GM12878 (cell line): ENCODE data around the gene FXYD4. TPM values are rescaled to one million over a fixed set of nuclear protein-coding genes. Genes with fewer than 3 reads are reported as not detected.

ENCODE experiments used
- ATAC-seq: fragments of 200-7000 bp; cut with Tn5 transposase; 3 replicates; pipeline ENCODE4 v1.9.1; 2020; ENCODE audit warnings: mild to moderate bottlenecking, moderate library complexity
- BruUV-seq: library from RNA; stranded (reverse); fragments of 400-500 nt; replicated peaks from 2 replicates; lab custom pipeline; 2021; lab: Mats Ljungman, UMichigan
- CTCF ChIA-PET: fragments of 300-600 bp; sonication (Branson Sonifier 250); formaldehyde crosslinking; extraction: SDS; loops from one replicate; lab custom pipeline; 2021; ENCODE audit warnings: inconsistent platforms; lab: Yijun Ruan, JAX
- POLR2A ChIA-PET: fragments of 350-600 bp; formaldehyde crosslinking; extraction: SDS; loops from one replicate; lab custom pipeline; 2021; ENCODE audit warnings: inconsistent platforms; lab: Charles Lee
- RAD21 ChIA-PET: fragments of 300-600 bp; sonication (Branson Sonifier 250); formaldehyde crosslinking; loops from one replicate; lab custom pipeline; 2023; ENCODE audit warnings: antibody characterized with exemption; ENCODE audit not compliant: unreplicated experiment; lab: Charles Lee
- SMC1A ChIA-PET: fragments of 300-600 bp; sonication (Branson Sonifier 250); formaldehyde crosslinking; loops from one replicate; lab custom pipeline; 2023; ENCODE audit not compliant: unreplicated experiment, uncharacterized antibody; lab: Charles Lee
- DNase-seq: peaks from one replicate; pipeline ENCODE4 v3.0.0-alpha.2; 2011; ENCODE audit warnings: low read depth, low spot score
- FAIRE-seq: peaks from 3 replicates; lab custom pipeline; 2011; peaks lifted over from hg19 to GRCh38; lab: Jason Lieb, UNC
- H2AFZ ChIP-seq: 2 replicates; pipeline ENCODE4 v1.6.0; 2011; ENCODE audit warnings: low read depth, low read length, control low read depth; ENCODE audit not compliant: control insufficient read depth
- H3K27ac ChIP-seq: 2 replicates; pipeline ENCODE4 v1.5.1; 2011; ENCODE audit warnings: control low read depth; ENCODE audit not compliant: control insufficient read depth, insufficient read depth
- H3K27me3 ChIP-seq, 2 experiments: replicated peaks in 1 of 2; 2 replicates each; pipeline versions ENCODE4 v1.6.0 to v1.6.1; 2011; ENCODE audit warnings: low read length in 1 of 2; ENCODE audit not compliant: control insufficient read depth in 2 of 2, insufficient read depth in 2 of 2
- H3K36me3 ChIP-seq, 2 experiments: 2 replicates each; pipeline ENCODE4 v1.5.1; 2011; ENCODE audit warnings: low read length in 1 of 2; ENCODE audit not compliant: control insufficient read depth in 2 of 2, insufficient read depth in 2 of 2
- H3K4me1 ChIP-seq: 2 replicates; pipeline ENCODE4 v1.6.1; 2011; ENCODE audit warnings: mild to moderate bottlenecking, low read length, moderate library complexity, mixed read lengths; ENCODE audit not compliant: control insufficient read depth, insufficient read depth
- H3K4me2 ChIP-seq: 2 replicates; pipeline ENCODE4 v1.6.0; 2011; ENCODE audit warnings: control low read depth; ENCODE audit not compliant: control insufficient read depth, insufficient read depth
- H3K4me3 ChIP-seq: fragments of 200-600 bp; sonication (generic); 2 replicates; pipeline ENCODE4 v1.5.1; 2016
- H3K79me2 ChIP-seq: 2 replicates; pipeline ENCODE4 v1.6.0; 2011; ENCODE audit warnings: low read length; ENCODE audit not compliant: control insufficient read depth, insufficient read depth
- H3K9ac ChIP-seq: 2 replicates; pipeline ENCODE4 v1.8.0; 2011; ENCODE audit warnings: low read length, control low read depth, mixed read lengths; ENCODE audit not compliant: control insufficient read depth, insufficient read depth
- H3K9me3 ChIP-seq: replicated peaks from 3 replicates; pipeline ENCODE4 v1.5.1; 2011; ENCODE audit warnings: mild to moderate bottlenecking, low read length; ENCODE audit not compliant: control insufficient read depth, insufficient read depth
- H4K20me1 ChIP-seq: 2 replicates; pipeline ENCODE4 v1.6.0; 2011; ENCODE audit not compliant: control insufficient read depth, insufficient read depth
- EED ChIP-seq: sonication (generic); IDR thresholded peaks from 2 replicates; pipeline ENCODE4 v1.6.1; 2016; ENCODE audit warnings: antibody characterized with exemption, low read depth
- MTA3 ChIP-seq: IDR thresholded peaks from 2 replicates; pipeline ENCODE4 v1.6.1; 2012; ENCODE audit warnings: low read length, inconsistent platforms, borderline replicate concordance
- SPI1 ChIP-seq: IDR thresholded peaks from 2 replicates; pipeline ENCODE4 v1.6.1; 2011; ENCODE audit warnings: low read depth, mild to moderate bottlenecking, low read length, moderate library complexity, borderline replicate concordance; ENCODE audit not compliant: insufficient read depth
- TCF3 ChIP-seq: IDR thresholded peaks from 2 replicates; pipeline ENCODE4 v1.6.1; 2012; ENCODE audit warnings: low read depth, mild to moderate bottlenecking, low read length, borderline replicate concordance; ENCODE audit not compliant: insufficient read depth
- YBX1 ChIP-seq: fragments of 450-650 bp; IDR thresholded peaks from 2 replicates; pipeline ENCODE4 v1.6.1; 2016; ENCODE audit warnings: antibody characterized with exemption
- YY1 ChIP-seq: IDR thresholded peaks from 2 replicates; pipeline ENCODE4 v1.6.1; 2011; ENCODE audit warnings: low read depth, mild to moderate bottlenecking, low read length
- ZNF24 ChIP-seq: fragments of 450-650 bp; IDR thresholded peaks from 2 replicates; pipeline ENCODE4 v1.6.1; 2017; ENCODE audit warnings: antibody characterized with exemption, mild to moderate bottlenecking
- WGBS: methylation state at CpG from one replicate; pipeline ENCODE4 v1.1.6; 2016; ENCODE audit warnings: low lambda C conversion rate; ENCODE audit not compliant: insufficient replicate concordance, insufficient coverage; ENCODE audit errors: missing lambda C conversion rate; 5-methylcytosine and 5-hydroxymethylcytosine counted together
- in situ Hi-C: fragments of 300-500 bp; cut with MboI; formaldehyde crosslinking; loops from 9 replicates; pipeline ENCODE4 v1.14.3; 2018; ENCODE audit warnings: mixed read lengths
- intact Hi-C: fragments of 100-400 bp; cut with micrococcal nuclease; formaldehyde crosslinking; loops from one replicate; pipeline ENCODE4 v1.14.2; 2022; ENCODE audit not compliant: unreplicated experiment
- polyA plus RNA-seq, 11 experiments: library from polyadenylated mRNA; depleted of rRNA in 4 of 11; unstranded in 6 of 11; stranded (reverse) in 5 of 11; fragments of >200 nt; fragmentation: Nextera tagmentation in 4 of 11; fragmentation: Illumina TruSeq in 1 of 11; extraction: Ambion mirVana in 4 of 11; extraction: Trizol in 1 of 11; gene quantifications; 1 replicate in 1 of 11; 2 replicates in 10 of 11; pipeline versions ENCODE4 v1.2.1 to v1.2.3, GENCODE V29; 2011 to 2016; ENCODE audit warnings: inconsistent platforms in 2 of 11, missing spikeins in 2 of 11, low read depth in 1 of 11
- total RNA-seq, 4 experiments: library from RNA; depleted of rRNA in 3 of 4; stranded (reverse); fragments of >200 nt in 3 of 4; fragmentation: Illumina TruSeq in 1 of 4; extraction: Trizol in 1 of 4; gene quantifications; 2 replicates each; pipeline versions ENCODE4 v1.2.1 to v1.2.3, GENCODE V29; 2013 to 2021
- TF ChIP-seq, protein P1 (sequence below), 3 experiments: IDR thresholded peaks in 2 of 3; conservative IDR thresholded peaks in 1 of 3; 2 replicates each; pipeline ENCODE4 v1.5.1; 2011; ENCODE audit warnings: low read depth in 3 of 3, low read length in 3 of 3, mild to moderate bottlenecking in 3 of 3, control low read depth in 2 of 3, moderate library complexity in 2 of 3, inconsistent platforms in 1 of 3, mixed read lengths in 1 of 3; ENCODE audit not compliant: control insufficient read depth in 2 of 3, insufficient read depth in 1 of 3; ENCODE audit errors: extremely low read depth in 1 of 3
- TF ChIP-seq, protein P2 (sequence below): fragments of 450-650 bp; conservative IDR thresholded peaks from 2 replicates; pipeline ENCODE4 v1.6.1; 2017; ENCODE audit warnings: mild to moderate bottlenecking, moderate library complexity

FXYD4 gene
- total and polyA plus RNA-seq, 10 of the 15 experiments (the other 5 are each of a cell fraction or from before 2014, with no cell fraction given) = not detected

DNA sequence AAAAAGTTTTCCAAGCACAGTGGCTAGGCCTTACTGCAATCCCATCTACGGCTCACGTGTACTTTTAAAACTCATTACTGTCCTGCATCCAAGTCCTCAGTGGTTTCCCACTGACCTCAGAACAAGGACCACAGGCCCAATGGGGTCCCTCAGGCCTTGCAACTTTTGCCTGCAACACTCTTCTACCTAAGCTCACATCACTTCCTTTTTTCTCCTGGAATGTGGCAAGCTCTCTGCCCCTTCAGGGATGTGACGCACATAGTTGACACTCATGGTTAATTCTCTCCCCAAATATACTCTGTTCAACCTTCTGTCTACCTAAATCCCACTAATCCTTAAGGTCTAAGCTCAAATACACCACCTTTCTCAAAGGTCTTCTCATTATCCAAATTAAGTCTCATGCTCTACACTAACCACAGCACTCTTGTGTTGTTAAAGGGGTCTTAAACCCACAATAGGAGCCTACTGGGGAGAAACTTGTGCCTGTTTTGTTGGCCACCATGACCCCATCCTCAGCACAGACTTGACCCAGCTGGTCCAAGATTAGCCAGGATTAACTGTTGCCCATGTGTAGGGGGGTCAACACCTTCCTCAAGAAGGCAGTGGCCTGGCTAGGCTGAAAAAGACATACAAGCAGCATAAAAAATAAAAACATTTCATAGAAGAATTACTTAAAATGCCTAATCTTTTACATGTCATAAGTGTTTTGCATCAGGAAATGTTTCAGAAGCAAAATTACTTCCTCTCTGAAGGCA lies 22.3 kb downstream of the FXYD4 start:
- Histone ChIP-seq H3K27me3 (no peaks in the 10 kb centered on the region), H3K27ac (peak overlapping the region; percentile 6; the same call in 1 of the 2 replicates), H3K4me1 (peaks cover 12% of the 10 kb centered on the region), H4K20me1 (peaks cover 15% of the 10 kb centered on the region), H3K79me2 (peaks cover 83% of the 10 kb centered on the region), H3K4me3 (0 out of 2 replicates have a peak overlapping the region, but pooled peaks have one; percentile 94), H3K9me3 (no peaks in the 10 kb centered on the region), H2AFZ (no peak overlapping the region), H3K4me2 (peak overlapping the region; percentile 39; the same call in 1 of the 2 replicates), H3K36me3 (peaks cover 21 to 27% of the 10 kb centered on the region in 2 experiments), H3K9ac (no peak overlapping the region; the same call in 1 of the 2 replicates)
- 96% methylated on average over 3 of the region's 3 CpGs for WGBS
- BruUV-seq = TSS peak; percentile 24
- TF ChIP-seq MTA3 (no peak), SPI1 (peak; percentile 30; the same call in 1 of the 2 replicates)
- no peak for FAIRE-seq
- ATAC-seq = no peak
- in situ Hi-C loops = loop anchor here (25.0 kb wide), 2 partner anchors 106 to 606 kb away; partner anchors contain the start of gene BMS1
- SMC1A ChIA-PET = interaction anchor here (1.0 to 1.7 kb wide), 3 partner anchors 8 to 59 kb away, joined by 3 to 6 read pairs (median 5); no protein-coding TSS in a partner anchor
- DNase-seq = no peak
- CTCF ChIA-PET = interaction anchor here (0.9 kb wide), 1 partner anchor 44 kb away, joined by 3 read pairs; the partner anchor contains the start of gene ZNF487
- intact Hi-C loops = loop anchor here (10.0 kb wide), 1 partner anchor 759 kb away; the partner anchor contains the start of gene ZNF33B
- POLR2A ChIA-PET = interaction anchor here (1.3 kb wide), 1 partner anchor 60 kb away, joined by 4 read pairs; no protein-coding TSS in a partner anchor
- RAD21 ChIA-PET = no interaction called here

DNA sequence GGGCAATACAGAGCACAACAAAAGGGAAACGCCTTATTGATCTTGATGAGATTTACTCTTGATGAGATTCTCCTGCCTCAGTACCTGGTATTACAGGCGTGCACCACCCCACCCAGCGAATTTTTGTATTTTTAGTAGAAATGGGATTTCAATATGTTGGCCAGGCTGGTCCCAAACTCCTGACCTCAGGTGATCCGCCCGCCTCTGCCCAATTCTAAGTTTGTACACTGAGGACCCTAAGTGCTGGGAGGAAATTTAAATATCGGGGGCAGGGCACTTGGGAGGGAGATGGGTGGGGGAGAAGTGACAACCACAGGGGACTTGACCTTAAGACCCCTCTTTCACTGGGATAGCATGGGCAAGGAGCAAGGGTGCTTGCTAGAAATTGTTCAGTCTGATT lies 23.4 kb downstream of the FXYD4 start:
- Histone ChIP-seq H3K4me1 (peaks cover 17% of the 10 kb centered on the region), H3K36me3 (peaks cover 19 to 28% of the 10 kb centered on the region in 2 experiments), H3K9me3 (no peaks in the 10 kb centered on the region), H3K9ac (peak overlapping the region; percentile 90), H3K79me2 (peaks cover 93% of the 10 kb centered on the region), H3K4me3 (peak overlapping the region; percentile 94; the same call in 1 of the 2 replicates), H3K4me2 (peak overlapping the region; percentile 89), H2AFZ (no peak overlapping the region), H4K20me1 (peaks cover 21% of the 10 kb centered on the region), H3K27ac (peak overlapping the region; percentile 40; the same call in 1 of the 2 replicates), H3K27me3 (no peaks in the 10 kb centered on the region)
- FAIRE-seq (no peak), DNase-seq (no peak), ATAC-seq (no peak)
- ChIA-PET POLR2A (interaction anchor here (1.1 to 2.5 kb wide), 2 partner anchors 12 to 14 kb away, joined by 3 to 19 read pairs; partner anchors contain the start of gene HNRNPF), CTCF (interaction anchor here (0.8 to 1.3 kb wide), 4 partner anchors 25 to 190 kb away, joined by 3 to 7 read pairs (median 3); no protein-coding TSS in a partner anchor), RAD21 (no interaction called here), SMC1A (interaction anchor here (1.0 to 1.7 kb wide), 3 partner anchors 9 to 39 kb away, joined by 3 to 6 read pairs (median 5); no protein-coding TSS in a partner anchor)
- TF ChIP-seq TCF3 = no peak
- no peak for TF ChIP-seq YY1
- TF ChIP-seq YBX1 = no peak
- TF ChIP-seq ZNF24 = no peak
- no peak for TF ChIP-seq EED
- TF ChIP-seq, protein P1, sequence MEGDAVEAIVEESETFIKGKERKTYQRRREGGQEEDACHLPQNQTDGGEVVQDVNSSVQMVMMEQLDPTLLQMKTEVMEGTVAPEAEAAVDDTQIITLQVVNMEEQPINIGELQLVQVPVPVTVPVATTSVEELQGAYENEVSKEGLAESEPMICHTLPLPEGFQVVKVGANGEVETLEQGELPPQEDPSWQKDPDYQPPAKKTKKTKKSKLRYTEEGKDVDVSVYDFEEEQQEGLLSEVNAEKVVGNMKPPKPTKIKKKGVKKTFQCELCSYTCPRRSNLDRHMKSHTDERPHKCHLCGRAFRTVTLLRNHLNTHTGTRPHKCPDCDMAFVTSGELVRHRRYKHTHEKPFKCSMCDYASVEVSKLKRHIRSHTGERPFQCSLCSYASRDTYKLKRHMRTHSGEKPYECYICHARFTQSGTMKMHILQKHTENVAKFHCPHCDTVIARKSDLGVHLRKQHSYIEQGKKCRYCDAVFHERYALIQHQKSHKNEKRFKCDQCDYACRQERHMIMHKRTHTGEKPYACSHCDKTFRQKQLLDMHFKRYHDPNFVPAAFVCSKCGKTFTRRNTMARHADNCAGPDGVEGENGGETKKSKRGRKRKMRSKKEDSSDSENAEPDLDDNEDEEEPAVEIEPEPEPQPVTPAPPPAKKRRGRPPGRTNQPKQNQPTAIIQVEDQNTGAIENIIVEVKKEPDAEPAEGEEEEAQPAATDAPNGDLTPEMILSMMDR (IDR thresholded peaks at IDR 0.05 in 2 of 3, conservative IDR thresholded peaks at IDR 0.05 in 1 of 3; ENCODE audit: control insufficient read depth in 2 of 3, extremely low read depth in 1 of 3, insufficient read depth in 1 of 3, low read depth in 3 of 3, low read length in 3 of 3) = no peak
- TF ChIP-seq, protein P2, sequence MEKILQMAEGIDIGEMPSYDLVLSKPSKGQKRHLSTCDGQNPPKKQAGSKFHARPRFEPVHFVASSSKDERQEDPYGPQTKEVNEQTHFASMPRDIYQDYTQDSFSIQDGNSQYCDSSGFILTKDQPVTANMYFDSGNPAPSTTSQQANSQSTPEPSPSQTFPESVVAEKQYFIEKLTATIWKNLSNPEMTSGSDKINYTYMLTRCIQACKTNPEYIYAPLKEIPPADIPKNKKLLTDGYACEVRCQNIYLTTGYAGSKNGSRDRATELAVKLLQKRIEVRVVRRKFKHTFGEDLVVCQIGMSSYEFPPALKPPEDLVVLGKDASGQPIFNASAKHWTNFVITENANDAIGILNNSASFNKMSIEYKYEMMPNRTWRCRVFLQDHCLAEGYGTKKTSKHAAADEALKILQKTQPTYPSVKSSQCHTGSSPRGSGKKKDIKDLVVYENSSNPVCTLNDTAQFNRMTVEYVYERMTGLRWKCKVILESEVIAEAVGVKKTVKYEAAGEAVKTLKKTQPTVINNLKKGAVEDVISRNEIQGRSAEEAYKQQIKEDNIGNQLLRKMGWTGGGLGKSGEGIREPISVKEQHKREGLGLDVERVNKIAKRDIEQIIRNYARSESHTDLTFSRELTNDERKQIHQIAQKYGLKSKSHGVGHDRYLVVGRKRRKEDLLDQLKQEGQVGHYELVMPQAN = no peak
- 55% methylated on average over 6 of the region's 6 CpGs for WGBS
- no TSS peak for BruUV-seq
- in situ Hi-C loops = loop anchor here (5.0 to 25.0 kb wide), 3 partner anchors 57 to 608 kb away; partner anchors contain the start of gene BMS1
- intact Hi-C loops = loop anchor here (10.0 kb wide), 1 partner anchor 760 kb away; the partner anchor contains the start of gene ZNF33B
